ENCODE results near the gene AP4S1.
A peak's percentile ranks its signal among the peaks of the same experiment; 100 is the strongest.
"Not testable (repeated sequence)": the region's sequence is repeated elsewhere in the genome, so short reads cannot be mapped to it uniquely, and the experiment has no call there.

Gene AP4S1

GRCh38 chr14:31025367-31026076, at the start of gene AP4S1:
AP4S1 (plus strand) TSS chr14:31025649; CDS start chr14:31066197, 40,548 bp downstream.
- peak; percentile 71 for DNase-seq

DNA sequence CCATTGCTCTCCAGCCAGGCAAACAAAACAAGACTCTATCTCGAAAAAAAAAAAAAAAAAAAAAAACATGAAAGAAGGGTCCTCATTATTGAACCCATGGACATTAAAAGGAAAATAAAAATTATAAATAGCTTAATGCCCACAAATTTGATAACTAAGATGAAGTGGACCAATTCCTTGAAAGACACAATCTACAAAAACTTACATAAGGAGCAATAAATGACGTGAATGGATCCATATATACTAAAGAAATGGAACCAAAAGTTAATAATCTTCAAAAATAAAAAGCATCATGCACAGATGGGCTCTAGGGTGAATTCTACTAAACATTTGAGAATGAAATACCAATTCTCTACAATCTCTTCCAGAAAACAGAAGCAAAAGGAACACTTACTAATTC, 47.7 kb upstream of the AP4S1 start:
- DNase-seq = no peak

DNA sequence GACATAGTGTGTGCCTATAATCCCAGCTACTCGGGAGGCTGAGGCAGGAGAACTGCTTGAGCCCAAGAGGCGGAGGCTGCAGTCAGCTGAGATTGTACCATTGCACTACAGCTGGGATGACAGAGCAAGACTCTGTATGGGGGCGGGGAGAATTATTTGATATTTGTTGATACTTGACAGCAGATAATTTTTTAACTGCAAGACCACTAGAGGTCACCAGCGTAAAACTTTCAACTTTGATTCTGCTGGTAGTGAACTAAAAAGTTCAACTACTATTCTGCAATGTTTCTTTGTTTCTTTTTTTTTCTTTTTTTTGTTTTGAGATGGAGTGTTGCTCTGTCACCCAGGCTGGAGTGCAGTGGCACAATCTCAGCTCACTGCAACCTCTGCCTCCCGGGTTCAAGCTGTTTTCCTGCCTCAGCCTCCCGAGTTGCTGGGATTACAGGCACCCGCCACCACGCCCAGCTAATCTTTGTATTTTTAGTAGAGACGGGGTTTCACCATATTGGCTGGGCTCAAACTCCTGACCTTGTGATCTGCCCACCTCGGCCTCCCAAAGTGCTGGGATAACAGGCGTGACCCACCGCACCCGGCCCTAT, 45.2 kb upstream of the AP4S1 start:
- DNase-seq = peak; percentile 27

- DNase-seq = no peak
These were observed 44.5 kb upstream of the AP4S1 start for GRCh38 chr14:30980980-30981379.

DNA sequence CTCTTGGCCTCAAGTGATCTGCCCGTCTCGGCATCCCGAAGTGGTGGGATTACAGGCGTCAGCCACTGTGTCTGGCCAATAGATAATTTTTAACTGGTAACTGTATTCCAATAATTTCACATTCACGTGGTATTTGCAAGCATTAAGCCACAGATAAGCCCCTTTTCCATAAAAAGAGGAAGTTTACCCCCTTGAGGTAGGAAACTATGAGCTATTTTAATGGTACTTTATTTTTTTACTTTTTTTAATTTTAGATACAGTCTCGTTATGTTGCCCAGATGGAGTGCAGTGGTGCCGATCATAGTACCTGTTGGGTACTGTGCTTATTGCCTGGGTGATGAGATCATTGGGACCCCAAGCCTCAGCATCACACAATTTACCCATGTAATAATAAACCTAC, 42.9 kb upstream of the AP4S1 start:
- DNase-seq = no peak

DNA sequence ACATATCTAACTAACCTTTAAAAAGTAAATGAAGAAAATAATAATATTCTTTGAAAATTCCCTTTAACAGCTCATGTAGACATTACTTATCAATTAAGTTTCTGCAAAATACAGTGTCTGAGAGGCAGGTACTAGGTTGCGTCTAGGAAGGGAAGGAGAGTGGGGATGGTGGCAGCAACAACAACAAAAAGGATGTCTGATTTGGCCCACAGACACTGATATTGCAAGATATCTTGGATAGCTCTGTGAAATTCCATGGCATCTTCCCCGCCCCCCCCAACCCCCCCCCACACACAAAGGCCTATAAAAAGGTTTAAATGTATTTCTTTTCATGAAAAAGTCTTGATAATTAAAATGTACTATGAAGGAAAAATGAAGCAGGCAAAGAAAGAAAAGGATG, 41.6 kb upstream of the AP4S1 start:
- no peak for DNase-seq

GRCh38 chr14:30985796-30986195, 39.7 kb upstream of the AP4S1 start:
- DNase-seq = no peak

DNA sequence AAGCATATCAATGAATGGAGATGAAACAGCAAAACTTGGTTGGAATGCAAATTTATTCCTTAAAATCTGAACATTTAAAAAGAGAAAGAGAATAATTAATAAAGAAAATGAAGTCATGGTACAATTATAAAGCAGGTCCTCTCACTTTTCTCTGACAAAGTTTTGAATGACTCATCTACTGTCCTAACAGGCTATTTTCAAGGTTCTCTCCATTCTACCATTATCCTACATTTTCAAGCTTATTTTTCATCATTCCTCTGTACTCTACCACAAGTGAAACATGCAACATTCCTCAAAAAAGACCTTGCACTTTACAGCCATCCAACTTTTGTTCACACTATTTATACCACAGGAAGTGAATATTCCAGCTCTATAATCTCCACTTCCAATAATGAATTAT, 36.9 kb upstream of the AP4S1 start:
- DNase-seq = no peak

GRCh38 chr14:30990770-30991169, 34.7 kb upstream of the AP4S1 start:
- DNase-seq = no peak

DNA sequence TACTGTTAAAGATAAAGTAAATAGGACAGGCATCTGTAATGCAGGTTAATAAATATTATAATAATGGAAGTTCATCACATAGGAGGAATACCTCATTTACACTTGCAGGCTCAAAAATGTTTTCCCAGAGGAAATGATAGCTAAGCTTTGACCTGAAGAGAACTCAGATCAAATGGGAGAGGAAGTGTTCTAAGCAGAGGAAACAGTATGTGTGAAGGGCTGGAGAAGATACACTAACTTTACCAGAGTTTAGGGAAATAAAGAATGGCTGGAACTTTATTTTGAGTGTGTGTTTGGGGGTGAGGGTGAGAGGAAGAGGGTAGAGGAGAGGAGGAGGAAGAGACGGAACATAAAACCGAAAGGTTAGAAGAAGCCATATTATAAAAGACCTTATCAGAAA, 34.0 kb upstream of the AP4S1 start:
- DNase-seq = no peak

DNA sequence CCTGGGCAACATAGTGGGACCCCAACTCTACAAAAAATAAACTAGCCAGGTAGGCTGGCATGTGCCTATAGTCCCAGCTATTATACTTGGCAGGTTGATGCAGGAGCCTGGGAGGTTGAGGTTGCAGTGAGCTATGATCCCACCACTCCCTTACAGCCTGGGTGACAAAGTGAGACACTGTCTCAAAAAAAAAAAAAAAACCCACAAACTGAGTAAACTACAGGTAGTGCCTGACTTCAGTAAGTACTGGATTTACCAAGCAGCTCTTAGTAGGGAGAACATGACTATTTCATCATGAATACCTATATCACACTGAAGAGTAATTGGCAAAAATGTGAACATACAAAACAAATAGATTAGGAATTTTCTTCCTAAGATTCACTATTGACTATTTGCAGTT, 32.4 kb upstream of the AP4S1 start:
- DNase-seq = no peak

DNA sequence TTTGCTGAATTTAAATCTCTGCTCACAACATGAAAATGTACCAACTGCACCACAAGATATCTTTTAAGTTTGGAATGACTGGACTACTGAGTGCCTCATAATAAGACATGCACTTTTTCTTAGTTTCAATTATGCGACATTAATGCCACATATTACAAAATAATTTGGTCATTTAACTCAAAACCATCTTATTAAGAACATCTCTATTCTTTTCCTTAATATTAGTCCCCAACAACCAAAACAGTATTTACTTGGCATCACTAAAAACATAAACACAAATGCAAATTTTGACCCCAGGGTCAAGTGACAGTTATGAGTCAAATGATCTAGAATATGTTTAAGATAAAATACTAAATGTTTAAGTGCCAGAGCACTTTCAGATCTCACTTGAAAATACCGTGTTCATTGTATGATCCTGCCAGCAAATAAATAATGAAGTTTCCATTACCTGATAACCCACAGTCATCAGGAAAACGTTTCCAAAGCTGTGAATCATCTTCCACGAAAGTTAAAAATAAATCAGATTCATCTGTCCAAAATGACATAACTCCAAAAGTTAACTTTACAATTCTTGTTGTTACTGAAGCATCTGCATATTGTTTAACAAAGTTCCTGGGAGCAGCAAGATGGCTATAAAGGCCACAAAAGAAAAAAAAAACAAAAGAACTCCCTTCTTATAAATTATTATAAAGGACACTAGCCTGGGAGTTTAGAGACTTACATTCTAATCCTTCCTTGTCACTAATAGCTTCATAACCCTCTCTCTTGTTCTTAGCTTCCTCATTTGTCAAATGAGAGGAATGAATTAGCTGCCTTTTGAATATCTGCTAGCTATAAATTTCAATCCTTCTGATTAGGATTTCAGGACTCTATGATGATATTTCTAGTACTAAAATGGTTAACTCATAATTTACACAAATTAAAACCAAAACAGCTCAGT, 30.5 kb upstream of the AP4S1 start:
- no peak for DNase-seq

DNA sequence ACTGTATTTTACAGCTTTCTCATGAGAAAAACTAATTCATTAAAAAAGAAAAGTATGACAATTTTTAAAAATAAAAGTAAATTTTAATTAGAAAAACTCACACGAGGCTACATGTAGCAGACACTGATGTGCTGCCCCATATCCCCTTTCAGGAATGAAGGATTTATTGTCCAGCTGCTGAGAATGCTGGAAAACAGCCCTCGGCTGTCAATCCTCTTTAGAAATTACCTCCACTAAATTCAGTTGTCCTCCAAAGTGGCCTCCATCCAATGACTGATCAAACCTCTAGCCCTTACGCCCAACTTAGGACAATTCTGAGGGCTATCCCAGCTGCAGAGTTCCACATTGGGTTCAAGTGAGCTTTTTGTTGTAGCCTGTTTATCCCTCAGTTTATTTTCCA, 29.8 kb upstream of the AP4S1 start:
- DNase-seq = no peak

DNA sequence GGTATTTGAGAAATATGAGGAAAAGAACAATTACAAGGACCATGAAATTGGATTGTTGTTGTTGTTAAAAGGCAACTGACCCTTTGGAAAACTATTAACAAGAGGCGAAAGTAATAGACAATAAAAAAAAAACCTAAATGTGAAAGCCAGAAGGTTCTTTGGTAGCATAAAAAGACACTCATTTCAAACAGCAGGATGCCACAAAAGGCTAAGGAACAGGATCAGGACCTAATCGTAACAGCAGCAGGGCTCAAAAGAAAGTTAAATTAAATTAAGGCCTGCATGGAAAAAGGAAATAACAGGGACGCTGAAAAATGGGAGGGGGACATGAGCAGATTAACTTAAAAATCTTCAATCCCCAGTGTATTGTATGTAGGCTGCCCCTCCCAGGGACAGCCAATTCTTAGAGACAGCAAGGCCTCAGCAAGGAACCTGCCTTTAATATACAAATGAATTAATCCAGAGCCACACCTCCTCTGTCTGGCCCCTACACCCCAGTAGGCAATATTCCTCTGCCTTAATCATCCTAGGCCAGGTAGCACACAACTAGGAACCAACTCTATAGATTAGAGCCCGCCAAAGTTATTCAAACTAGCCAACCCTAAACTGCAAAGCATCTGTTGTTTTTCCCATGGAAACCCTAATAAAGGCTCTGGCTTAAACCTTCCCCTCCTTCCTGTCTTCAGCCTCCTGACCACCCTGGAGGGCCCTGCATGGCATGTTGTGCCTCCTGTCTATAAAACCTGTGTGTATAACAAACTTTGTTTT, 28.4 kb upstream of the AP4S1 start:
- DNase-seq = no peak

DNA sequence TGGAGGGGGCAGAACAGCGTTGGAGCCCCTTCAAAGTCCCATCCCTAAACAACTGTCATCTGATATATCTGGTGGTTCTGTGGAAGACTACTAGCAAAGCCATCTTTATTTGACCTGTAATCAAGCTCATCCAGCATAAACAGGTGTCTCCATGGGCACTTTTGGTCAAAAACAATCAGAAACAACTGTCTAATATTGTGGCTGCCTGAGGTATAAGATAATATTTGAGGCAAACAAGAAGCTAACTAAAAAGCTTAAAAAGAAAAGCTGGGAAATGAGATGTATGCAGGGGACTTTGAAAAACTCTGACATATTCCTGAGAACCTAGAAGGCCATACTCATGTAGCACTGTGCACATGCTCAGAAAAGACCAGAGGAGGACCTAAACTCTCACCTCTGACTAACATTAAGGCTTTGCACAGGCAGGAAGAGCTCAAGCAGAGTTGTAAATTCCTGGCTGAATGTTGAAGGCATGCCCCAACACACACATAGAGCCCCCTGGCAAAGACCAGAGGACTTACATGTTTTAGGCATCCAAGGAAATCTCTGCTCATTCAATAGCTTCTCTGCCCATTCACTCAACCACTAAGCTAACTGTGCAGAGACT, 27.2 kb upstream of the AP4S1 start:
- DNase-seq = no peak

DNA sequence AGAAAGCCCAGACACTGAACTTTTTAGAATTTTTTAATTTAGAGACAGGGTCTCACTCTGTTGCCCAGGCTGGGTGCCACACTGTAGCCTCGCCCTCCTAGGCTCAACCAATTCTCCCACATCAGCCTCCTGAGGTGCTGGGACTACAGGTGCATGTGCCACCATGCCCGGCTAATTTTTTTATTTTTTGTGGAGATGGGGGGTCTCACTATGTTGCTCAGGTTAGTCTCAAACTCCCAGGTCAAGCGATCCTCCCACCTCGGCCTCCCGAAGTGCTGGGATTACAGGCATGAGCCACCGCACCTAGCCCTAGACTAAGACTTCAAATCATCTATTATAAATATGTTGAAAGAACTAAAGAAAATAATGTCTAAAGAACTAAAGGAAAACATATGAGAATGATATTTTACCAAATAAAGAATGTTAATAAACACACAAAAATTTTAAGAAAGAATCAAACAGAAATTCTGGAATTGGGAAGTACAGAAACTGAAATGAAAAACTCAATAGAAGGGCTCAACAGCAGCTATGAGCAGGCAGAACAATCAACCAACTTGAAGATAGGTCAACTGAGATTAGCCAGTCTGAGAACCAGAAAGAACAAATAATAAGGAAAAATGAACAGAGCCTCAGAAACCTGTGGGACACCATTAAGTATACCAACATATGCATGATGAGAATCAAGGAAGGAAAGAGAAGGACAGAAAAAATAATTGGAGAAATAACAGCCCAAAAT, 26.2 kb upstream of the AP4S1 start:
- no peak for DNase-seq

DNA sequence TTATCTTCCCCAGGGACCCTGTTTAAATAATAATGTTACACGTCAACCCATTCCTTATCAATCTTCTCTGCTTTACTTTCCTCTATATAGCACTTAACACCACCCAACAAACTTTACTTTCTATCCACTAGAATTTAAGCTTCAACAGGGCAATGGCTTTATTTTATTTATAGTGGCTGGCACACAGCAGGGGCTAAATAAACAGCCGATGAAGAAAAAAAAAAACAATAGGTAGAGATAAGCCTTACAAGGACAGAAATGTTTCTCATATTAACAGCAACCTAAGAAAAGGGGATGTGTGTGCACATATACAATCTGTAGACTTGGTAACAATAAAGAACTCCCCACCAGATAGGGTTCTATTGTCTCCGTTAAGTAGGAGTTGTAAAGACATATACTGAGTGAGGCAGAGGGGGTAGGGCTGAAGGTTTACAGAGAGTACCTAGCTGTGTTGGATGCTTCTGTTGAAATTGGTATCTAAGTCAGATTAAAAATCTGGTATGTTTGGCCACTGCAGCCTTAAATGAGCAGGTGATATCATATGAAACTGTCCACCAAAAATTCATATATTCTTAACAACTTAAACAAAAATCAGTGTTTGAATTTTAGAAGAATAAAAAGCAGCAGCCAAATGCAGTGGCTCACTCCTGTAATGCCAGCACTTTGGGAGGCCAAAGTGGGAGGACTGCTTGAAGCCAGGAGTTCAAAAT, 24.7 kb upstream of the AP4S1 start:
- DNase-seq = no peak

DNA sequence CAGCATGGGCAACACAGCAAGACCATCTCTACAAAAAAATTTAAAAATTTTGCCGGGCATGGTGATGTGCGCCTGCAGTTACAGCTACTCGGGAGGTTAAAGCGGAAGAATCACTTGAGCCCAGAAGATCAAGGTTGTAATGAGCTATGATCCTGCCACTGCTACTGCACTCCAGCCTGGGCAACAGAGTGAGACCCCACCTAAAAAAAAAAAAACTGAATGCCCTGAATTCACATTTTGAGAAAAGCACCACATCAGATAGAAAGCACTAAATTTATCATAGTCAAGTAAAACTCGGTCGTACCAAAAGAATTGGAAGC, 24.1 kb upstream of the AP4S1 start:
- DNase-seq = no peak

DNA sequence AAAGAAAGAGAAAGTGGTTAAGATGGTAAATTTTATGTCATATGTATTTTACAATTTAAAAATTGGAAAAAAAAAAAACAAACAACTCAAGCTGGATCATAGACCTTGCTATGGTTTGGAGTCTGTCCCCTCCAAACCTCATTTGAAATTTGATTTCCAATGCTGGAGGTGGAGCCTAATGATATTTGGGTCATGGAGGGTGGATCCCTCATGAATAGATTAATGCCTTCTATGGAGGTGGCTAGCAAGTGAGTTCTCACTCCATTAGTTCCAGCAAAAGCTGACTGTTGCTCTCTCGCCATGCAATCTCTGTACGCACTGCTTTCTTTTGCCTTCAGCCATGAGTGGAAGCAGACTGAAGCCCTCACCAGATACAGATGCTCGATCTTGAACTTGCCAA, 22.2 kb upstream of the AP4S1 start:
- no peak for DNase-seq

- not testable (repeated sequence) for DNase-seq
These were observed 21.4 kb upstream of the AP4S1 start for GRCh38 chr14:31004007-31004406.

DNA sequence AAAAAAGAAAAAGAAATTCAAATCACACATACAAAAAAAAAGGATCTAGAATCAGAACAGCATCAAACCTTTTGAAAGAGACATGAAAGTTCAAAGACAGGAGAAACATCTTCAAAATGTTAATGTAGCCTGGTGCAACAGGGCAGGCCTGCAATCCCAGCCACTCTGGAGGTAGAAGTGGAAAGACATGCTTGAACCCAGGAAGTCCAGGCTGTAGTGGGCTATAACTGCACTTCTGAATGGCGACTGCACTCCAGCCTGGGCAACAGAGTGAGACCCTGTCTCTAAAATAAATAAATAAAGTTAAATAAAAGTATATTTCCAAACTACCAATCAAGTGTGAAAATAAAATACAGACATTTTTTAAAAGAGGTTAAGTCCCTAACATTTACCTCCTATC, 18.7 kb upstream of the AP4S1 start:
- no peak for DNase-seq

Data from right hindlimb (tissue), 1 donor.